GM21515 (cell line): Measurements from ENCODE around the gene TMEM151A.
"Not testable (repeated sequence)": the region's sequence is repeated elsewhere in the genome, so short reads cannot be mapped to it uniquely, and the experiment has no call there.

Experiments
- ATAC-seq: cut with Tn5 transposase; IDR thresholded peaks from one replicate; pipeline ENCODE4 v1.9.1; 2021; ENCODE audit not compliant: unreplicated experiment

TMEM151A gene

GRCh38 chr11:66320289-66320688 lies 28.6 kb downstream of the TMEM151A start:
- not testable (repeated sequence) for ATAC-seq

- ATAC-seq = not testable (repeated sequence)
These were observed 29.1 kb downstream of the TMEM151A start for GRCh38 chr11:66320748-66321147.

DNA sequence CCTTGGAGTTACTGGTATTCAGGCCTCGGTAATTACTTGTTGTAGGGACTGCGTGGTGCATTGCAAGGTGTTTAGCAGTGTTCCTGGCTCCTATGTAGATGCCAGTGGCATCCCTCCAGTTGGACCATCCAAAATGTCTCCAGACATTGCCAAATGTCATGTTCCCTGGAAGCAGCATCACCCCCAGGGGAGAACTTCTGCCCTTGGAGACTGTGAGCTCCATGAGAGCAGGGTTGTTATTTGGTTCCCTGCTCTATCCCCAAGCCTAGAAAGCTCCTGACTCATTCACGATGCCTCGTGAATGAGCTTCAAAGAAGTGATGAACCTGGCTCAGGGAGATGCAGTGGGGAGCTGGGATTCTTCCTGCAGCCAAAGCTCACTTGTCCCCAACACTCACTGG lies 29.9 kb downstream of the TMEM151A start:
- ATAC-seq = no peak

GRCh38 chr11:66322732-66323427 lies 31.2 kb downstream of the TMEM151A start:
- ATAC-seq = no peak

DNA sequence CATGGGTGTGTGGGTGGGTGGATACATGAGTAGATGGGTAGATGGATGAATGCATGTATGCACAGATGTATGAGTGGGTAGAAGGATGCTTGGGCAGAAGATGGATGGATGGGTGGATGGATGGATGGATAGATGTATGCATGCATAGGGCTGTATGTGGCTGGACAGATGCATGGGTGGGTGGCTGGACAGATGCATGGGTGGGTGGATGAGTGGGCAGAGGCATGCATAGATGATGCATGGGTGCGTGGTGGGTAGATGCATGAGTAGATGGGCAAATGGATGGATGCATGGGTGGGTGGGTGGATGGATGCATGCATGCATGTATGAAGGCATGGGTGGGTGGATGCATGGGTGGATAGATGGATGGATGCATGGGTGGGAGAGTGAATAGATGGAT lies 32.0 kb downstream of the TMEM151A start:
- ATAC-seq = no peak

GRCh38 chr11:66324664-66325063 lies 33.0 kb downstream of the TMEM151A start:
- ATAC-seq = no peak

DNA sequence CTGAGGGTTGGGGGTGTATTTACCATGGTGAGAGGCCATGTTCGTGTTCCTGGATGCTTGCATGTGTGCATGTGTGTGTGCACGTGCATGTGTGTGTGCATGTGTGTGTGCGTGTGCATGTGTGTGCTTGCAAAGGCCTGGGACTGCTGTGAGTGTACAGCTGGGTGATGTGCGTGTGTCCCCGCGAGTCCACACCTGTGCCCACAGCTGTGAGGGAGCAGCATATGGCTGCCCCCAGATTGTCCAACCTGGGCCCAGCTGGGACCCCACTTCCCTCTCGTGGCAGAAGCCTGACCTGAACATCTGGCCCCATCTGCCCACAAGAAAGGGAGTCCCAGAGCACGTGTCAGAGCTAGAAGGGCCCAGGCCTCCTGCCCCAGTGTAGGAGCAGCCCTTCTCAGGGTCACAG lies 33.6 kb downstream of the TMEM151A start:
- ATAC-seq = no peak

DNA sequence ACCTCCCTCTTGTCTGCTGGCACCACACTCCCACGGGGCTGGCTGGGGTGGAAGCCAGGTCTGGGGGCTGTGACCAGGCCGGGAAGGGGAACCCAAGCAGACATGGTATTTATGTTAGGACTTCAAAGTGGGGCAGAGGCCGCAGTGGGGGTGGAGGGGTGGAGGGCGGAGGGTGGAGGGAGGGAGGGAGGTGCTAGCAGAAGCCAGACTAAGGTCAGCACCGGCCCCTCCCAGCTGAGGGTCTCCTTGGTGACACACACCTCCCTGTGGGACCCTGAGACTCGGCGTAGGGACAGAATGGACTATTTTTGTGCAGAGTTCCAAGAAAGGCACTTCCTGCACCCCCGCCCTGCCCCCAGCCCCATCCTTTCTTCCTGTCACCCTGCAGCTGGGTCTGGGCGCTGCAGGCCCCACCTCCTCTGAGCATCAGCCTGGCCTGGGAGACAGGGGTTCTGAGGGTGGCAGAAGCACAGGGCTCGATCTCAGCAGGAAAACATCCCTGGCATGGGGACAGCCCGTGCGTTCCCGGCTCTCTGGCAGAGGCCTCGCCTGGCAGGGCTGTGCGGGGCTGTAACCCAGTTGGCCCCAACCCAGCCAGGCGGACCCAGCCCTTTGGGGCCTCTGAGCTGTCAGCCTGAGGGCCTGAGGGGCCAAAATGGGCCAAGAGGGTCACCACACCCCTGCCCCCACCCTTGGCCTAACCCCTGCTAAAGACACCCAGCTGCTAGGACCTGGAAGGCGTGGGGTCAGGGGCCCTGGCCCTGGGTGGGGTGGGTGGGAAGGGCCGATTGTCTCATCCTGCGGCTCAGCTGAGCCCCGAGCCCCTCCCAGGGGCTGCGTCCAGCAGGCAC lies 34.8 kb downstream of the TMEM151A start:
- ATAC-seq = no peak

DNA sequence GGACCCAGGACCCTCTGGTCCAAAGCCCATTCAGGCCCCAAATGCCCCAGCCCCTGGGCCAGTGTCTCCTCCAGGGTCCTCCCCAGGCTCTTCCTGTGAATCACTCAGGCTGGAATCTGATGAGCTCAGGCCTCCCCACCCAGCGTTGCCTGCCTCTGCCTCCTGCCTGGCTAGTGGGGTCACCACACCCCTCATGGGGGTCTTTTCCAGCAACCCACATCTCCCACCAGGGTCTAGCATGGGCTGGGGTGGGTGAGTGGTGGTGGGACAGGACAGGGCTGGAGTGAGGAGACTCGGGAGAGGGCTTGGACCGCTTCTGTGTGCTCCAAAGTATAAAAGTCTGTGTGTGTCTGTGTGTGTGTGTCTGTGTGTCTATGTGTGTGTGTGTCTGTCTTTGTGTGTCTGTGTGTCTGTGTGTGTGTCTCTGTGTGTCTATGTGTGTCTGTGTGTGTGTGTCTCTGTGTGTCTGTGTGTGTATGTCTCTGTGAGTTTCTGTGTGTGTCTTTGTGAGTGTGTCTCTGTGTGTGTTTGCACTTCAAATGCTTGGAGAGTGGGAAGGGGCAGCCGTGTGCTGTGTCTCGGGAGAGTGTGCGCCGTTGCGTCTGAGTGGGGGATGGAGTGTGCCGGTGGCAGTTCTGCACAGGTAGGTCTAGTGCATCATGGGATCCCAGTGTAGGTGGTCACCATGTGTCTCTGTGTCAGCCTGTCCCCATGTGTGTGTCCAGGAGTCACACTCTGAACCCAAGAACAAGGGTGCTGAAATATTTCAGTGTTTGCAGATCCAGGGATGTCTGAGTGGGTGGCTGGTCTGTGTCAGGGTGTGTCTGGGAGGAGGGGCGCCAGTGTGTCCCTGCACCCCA lies 35.7 kb downstream of the TMEM151A start:
- no peak for ATAC-seq

- ATAC-seq = no peak
These were observed 36.3 kb downstream of the TMEM151A start for GRCh38 chr11:66328031-66328301.

DNA sequence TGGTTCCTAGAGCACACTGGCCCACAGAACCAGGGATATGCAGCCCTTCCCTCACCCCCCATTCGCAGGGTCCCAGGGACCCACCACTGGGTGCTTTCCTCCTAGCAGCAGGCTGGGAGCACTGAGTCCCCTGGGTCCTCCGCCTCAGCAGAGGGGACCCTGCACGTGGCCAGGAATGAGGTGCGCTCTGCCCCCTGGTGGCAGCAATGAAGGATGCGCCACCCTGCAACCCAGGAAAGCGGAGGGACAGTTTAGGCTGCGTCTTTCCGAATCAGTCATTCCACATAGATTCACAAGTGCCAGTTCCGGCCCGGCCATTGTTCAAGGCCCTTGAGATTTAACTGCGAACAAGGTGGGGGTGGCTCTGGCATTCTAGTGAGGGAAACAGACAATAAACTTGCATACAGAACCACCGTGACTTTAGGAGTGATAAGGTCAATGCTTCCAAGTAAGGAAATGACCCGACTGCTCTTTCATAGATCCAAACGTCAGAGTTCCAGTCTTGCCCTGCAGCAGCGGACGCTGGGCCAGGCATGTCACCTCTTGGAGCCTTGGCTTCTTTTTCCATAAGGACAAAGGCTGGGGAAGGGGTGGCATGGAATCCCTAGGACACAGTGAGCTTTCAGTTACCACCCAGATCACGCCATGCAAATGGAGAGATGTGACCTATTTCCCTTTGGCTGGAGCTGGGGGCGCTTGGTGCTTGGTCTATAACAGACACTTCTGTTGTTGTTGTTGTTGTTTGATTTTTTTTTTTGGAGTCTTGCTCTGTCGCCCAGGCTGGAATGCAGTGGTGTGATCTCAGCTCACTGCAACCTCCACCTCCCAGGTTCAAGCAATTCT lies 36.8 kb downstream of the TMEM151A start:
- ATAC-seq = peak; percentile 53

DNA sequence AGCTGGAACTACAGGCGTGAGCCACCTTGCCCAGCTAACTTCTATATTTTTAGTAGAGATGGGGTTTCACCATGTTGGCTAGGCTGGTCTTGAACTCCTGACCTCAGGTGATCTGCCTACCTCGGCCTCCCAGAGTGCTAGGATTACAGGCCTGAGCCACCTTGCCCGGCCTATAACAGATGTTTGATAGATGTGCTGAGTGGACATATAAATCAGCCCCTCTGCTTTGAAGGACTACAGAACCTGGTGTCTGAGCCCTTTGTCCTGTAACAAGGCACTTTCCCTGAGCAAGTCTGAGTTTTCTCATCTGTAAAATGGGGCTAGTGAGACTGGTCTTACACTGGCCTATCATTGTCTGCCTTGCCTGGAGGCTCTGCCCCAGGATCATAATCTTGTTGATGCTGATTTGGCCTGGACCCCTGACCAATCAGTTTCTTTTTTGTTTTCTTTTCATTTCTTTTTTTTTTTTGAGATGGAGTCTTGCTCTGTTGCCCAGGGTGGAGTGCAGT lies 37.5 kb downstream of the TMEM151A start:
- no peak for ATAC-seq

- ATAC-seq = no peak
These were observed 39.2 kb downstream of the TMEM151A start for GRCh38 chr11:66330931-66331330.

GRCh38 chr11:66331542-66332370 lies 40.1 kb downstream of the TMEM151A start:
- no peak for ATAC-seq

- ATAC-seq = no peak
These were observed 40.9 kb downstream of the TMEM151A start for GRCh38 chr11:66332371-66333219.

- no peak for ATAC-seq
These were observed 41.7 kb downstream of the TMEM151A start for GRCh38 chr11:66333220-66333877.

DNA sequence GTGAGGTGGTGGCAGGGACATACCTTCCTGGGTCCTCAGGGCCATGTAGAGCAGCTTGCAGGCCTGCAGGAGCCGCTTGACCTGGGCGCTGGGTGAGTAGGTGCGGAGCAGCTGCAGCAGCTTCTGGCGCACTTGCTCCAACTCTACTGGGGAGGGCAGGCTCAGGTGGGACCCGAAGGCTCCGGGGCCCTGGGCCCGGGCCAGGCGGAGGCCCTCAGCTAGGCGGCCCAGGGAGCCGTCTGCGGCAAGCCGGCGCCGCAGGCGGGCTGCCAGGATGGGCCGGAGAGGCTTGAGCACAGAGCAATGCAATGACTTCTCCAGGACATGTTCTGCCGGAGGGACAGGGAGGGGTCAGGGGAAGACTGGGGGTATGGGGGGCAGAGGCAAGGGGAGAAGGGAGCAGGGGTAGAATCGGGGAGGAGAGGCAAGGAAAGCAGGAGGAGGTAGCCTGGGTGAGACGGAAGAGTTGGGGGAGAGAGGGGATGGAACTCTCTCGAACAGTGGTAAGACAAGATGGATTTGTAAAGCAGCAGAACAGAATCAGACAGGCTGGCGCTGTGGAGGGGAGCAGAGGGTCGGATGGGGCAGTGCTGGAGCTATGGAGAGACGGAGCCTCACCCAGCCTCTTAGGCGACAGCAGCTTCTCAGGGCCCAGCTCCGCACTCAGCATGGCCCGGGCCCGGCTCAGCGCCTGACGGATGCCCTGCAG lies 42.4 kb downstream of the TMEM151A start:
- no peak for ATAC-seq
